ENCODE data around the gene PHF21B. TPM values are rescaled to one million over a fixed set of nuclear protein-coding genes. Genes with fewer than 3 reads are reported as not detected.
"Not testable (repeated sequence)": the region's sequence is repeated elsewhere in the genome, so short reads cannot be mapped to it uniquely, and the experiment has no call there.

The PHF21B gene
- total and polyA plus RNA-seq, 3 donors from 2014 or later = 8.5 to 37.9 (median 19.0) TPM

DNA sequence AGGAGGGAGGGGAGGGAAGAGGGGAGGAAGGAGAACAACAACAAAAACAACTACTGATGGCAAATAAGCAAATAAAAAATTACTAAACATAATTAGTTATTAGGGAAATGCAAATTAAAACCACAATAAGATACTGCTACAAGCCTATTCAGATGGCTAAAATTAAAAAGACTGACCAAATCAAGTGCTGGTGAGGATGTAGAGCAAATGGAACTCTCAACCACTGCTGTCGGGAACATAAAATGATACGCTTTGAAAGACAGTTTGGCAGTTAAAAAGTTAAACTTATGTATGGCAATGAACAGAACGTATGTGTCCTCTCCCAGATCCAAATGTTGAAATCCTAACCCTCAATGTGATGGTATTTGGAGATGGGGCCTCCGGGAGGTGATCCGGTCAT, 85.7 kb downstream of the PHF21B start:
- 80 to 81% methylated on average over 5 of the region's 5 CpGs for WGBS, 2 donors
- intact Hi-C loops (cut with DNase I; ENCODE audit: low total_unique reads) = no loop called here
- Histone ChIP-seq H3K27me3 (no peaks in the 10 kb centered on the region), H3K27ac (no peak overlapping the region), H3K4me3 (no peak overlapping the region), H3K4me1 (no peaks in the 10 kb centered on the region), H3K9me3 (no peaks in the 10 kb centered on the region), H3K36me3 (ENCODE audit: low read depth, missing control alignments) (no peaks in the 10 kb centered on the region)
- TF ChIP-seq CTCF (IDR thresholded peaks at IDR 0.05) (no peak), POLR2A (IDR thresholded peaks at IDR 0.05) (no peak)
- no peak for DNase-seq

DNA sequence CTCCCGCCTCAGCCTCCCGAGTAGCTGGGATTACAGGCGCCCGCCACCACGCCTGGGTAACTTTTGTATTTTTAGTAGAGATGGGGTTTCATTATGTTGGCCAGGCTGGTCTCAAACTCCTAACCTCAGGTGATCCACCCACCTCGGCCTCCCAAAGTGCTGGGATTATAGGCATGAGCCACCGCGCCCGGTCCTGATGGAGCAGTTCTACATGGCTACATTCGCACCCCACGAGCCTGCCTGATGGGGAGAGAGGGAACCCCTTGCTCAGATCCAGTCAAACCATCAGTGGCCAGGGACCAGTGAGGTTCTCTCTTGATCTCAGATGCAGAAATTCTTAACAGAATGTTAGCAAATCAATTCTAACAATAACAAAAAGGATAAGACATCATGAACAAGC, 88.0 kb downstream of the PHF21B start:
- H3K27me3 ChIP-seq; H3K9me3 ChIP-seq; intact Hi-C loops (cut with DNase I; ENCODE audit: low total_unique reads); H3K27ac ChIP-seq; H3K4me1 ChIP-seq; H3K4me3 ChIP-seq; DNase-seq; H3K36me3 ChIP-seq (ENCODE audit: low read depth, missing control alignments): not testable (repeated sequence)
- WGBS, 2 donors = 93 to 95% methylated on average over 11 of the region's 11 CpGs

- Histone ChIP-seq H3K27me3 (no peaks in the 10 kb centered on the region), H3K9me3 (no peaks in the 10 kb centered on the region), H3K27ac (no peak overlapping the region), H3K4me3 (no peak overlapping the region), H3K4me1 (no peaks in the 10 kb centered on the region), H3K36me3 (ENCODE audit: low read depth, missing control alignments) (no peaks in the 10 kb centered on the region)
- intact Hi-C loops (cut with DNase I; ENCODE audit: low total_unique reads) = no loop called here
- WGBS, 2 donors = 92 to 98% methylated on average over 14 of the region's 14 CpGs
- TF ChIP-seq CTCF (IDR thresholded peaks at IDR 0.05) (no peak), POLR2A (IDR thresholded peaks at IDR 0.05) (no peak)
- no peak for DNase-seq
Observed at GRCh38 chr22:44920183-44920582, 89.6 kb downstream of the PHF21B start.

GRCh38 chr22:44919691-44920090, 90.1 kb downstream of the PHF21B start:
- H3K27ac ChIP-seq = no peak overlapping the region
- intact Hi-C loops (cut with DNase I; ENCODE audit: low total_unique reads) = no loop called here
- no peaks in the 10 kb centered on the region for H3K27me3 ChIP-seq
- no peak for DNase-seq
- no peaks in the 10 kb centered on the region for H3K4me1 ChIP-seq
- 79 to 96% methylated on average over 6 to 10 of the region's 10 CpGs for WGBS, 2 donors
- H3K4me3 ChIP-seq = no peak overlapping the region
- TF ChIP-seq CTCF (IDR thresholded peaks at IDR 0.05) = no peak
- no peak for TF ChIP-seq POLR2A (IDR thresholded peaks at IDR 0.05)
- no peaks in the 10 kb centered on the region for H3K36me3 ChIP-seq (ENCODE audit: low read depth, missing control alignments)
- H3K9me3 ChIP-seq = no peaks in the 10 kb centered on the region

DNA sequence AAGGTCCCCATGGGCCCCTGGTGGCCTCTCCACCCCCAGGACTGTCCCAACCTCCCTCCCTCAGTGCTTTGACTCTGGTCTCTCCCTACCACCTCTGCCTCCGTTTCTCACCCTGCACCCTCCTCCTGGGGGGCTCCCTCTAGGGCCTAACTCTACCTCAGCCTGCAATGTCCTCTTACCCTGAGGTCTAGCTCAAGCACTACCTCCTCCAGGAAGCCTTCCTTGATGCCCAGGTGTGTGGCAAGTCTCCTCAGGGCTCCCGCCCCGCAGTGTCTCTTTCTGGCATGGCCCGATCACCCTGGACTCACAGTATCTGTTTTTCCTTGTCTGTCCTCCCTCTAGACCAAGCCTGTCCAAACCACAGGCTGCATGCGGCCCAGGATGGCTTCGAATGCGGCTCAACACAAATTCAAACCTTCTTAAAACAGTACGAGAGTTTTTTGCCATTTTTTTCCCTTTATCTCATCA, 90.8 kb downstream of the PHF21B start:
- DNase-seq = no peak
- intact Hi-C loops (cut with DNase I; ENCODE audit: low total_unique reads) = no loop called here
- no peaks in the 10 kb centered on the region for H3K4me1 ChIP-seq
- no peak for TF ChIP-seq CTCF (IDR thresholded peaks at IDR 0.05)
- no peak for TF ChIP-seq POLR2A (IDR thresholded peaks at IDR 0.05)
- no peaks in the 10 kb centered on the region for H3K36me3 ChIP-seq (ENCODE audit: low read depth, missing control alignments)
- H3K27me3 ChIP-seq = no peaks in the 10 kb centered on the region
- WGBS, 2 donors = 93 to 94% methylated on average over 8 of the region's 8 CpGs
- no peak overlapping the region for H3K4me3 ChIP-seq
- no peaks in the 10 kb centered on the region for H3K9me3 ChIP-seq
- H3K27ac ChIP-seq = no peak overlapping the region
